ENCODE data around the gene KNTC1.
"Not testable (repeated sequence)": the region's sequence is repeated elsewhere in the genome, so short reads cannot be mapped to it uniquely, and the experiment has no call there.

The KNTC1 gene

GRCh38 chr12:122646517-122647217, 119.6 kb downstream of the KNTC1 start:
- no peak for DNase-seq (ENCODE audit: low read depth, low spot score)

- no peak for DNase-seq (ENCODE audit: low read depth, low spot score)
These were observed 124.6 kb downstream of the KNTC1 start for GRCh38 chr12:122651520-122652224.

- DNase-seq (ENCODE audit: low read depth, low spot score) = not testable (repeated sequence)
These were observed 126.2 kb downstream of the KNTC1 start for GRCh38 chr12:122653291-122653690.

- DNase-seq (ENCODE audit: low read depth, low spot score) = no peak
These were observed 129.2 kb downstream of the KNTC1 start for GRCh38 chr12:122656298-122656697.

GRCh38 chr12:122659579-122659978, 132.5 kb downstream of the KNTC1 start:
- DNase-seq (ENCODE audit: low read depth, low spot score) = no peak

GRCh38 chr12:122661246-122661645, 134.2 kb downstream of the KNTC1 start:
- DNase-seq (ENCODE audit: low read depth, low spot score) = no peak

GRCh38 chr12:122661938-122662337, 134.9 kb downstream of the KNTC1 start:
- DNase-seq (ENCODE audit: low read depth, low spot score) = no peak

- DNase-seq (ENCODE audit: low read depth, low spot score) = no peak
These were observed 138.3 kb downstream of the KNTC1 start for GRCh38 chr12:122665349-122665748.

GRCh38 chr12:122665759-122666158, 138.7 kb downstream of the KNTC1 start:
- DNase-seq (ENCODE audit: low read depth, low spot score) = no peak

GRCh38 chr12:122668268-122668667, 141.2 kb downstream of the KNTC1 start:
- DNase-seq (ENCODE audit: low read depth, low spot score) = no peak

- no peak for DNase-seq (ENCODE audit: low read depth, low spot score)
These were observed 142.5 kb downstream of the KNTC1 start for GRCh38 chr12:122669397-122670070.

GRCh38 chr12:122672515-122672914, 145.5 kb downstream of the KNTC1 start:
- DNase-seq (ENCODE audit: low read depth, low spot score) = no peak

Measured in brain pericyte (primary cell).